Spleen (tissue), 11 donors: ENCODE results near the gene SH3TC2. TPM values are rescaled to one million over a fixed set of nuclear protein-coding genes. Genes with fewer than 3 reads are reported as not detected.

ENCODE experiments used
- DNase-seq: peaks from one replicate; pipeline ENCODE4 v3.0.0-alpha.2; 2020
- H3K27ac ChIP-seq, 8 donors: fragments of 200-600 bp; sonication (generic) in 7 of 8; 1 replicate in 4 of 8; 2 replicates in 4 of 8; pipeline versions ENCODE4 v1.5.0 to v1.8.0; 2016 to 2021; ENCODE audit warnings: inconsistent platforms in 4 of 8, mild to moderate bottlenecking in 4 of 8, moderate library complexity in 1 of 8
- H3K27me3 ChIP-seq, 7 donors: fragments of 200-600 bp; sonication (generic) in 6 of 7; replicated peaks in 1 of 7; 1 replicate in 4 of 7; 2 replicates in 3 of 7; pipeline versions ENCODE4 v1.5.0 to v1.8.0; 2016 to 2021; ENCODE audit warnings: inconsistent platforms in 3 of 7, mild to moderate bottlenecking in 1 of 7
- H3K36me3 ChIP-seq, 6 donors: fragments of 200-600 bp; sonication (generic) in 5 of 6; 1 replicate in 4 of 6; 2 replicates in 2 of 6; pipeline versions ENCODE4 v1.5.0 to v1.8.0; 2016 to 2021; ENCODE audit warnings: inconsistent platforms in 2 of 6
- H3K4me1 ChIP-seq, 6 donors: fragments of 200-600 bp; sonication (generic) in 5 of 6; 1 replicate in 3 of 6; 2 replicates in 3 of 6; pipeline versions ENCODE4 v1.5.0 to v1.8.0; 2016 to 2021; ENCODE audit warnings: inconsistent platforms in 3 of 6
- H3K4me3 ChIP-seq, 8 donors: fragments of 200-600 bp; sonication (generic) in 7 of 8; 1 replicate in 4 of 8; 2 replicates in 4 of 8; pipeline versions ENCODE4 v1.5.0 to v1.8.0; 2016 to 2021; ENCODE audit warnings: inconsistent platforms in 4 of 8, mild to moderate bottlenecking in 4 of 8, moderate library complexity in 2 of 8
- H3K9me3 ChIP-seq, 8 donors: fragments of 200-600 bp; sonication (generic) in 7 of 8; 1 replicate in 4 of 8; 2 replicates in 4 of 8; pipeline versions ENCODE4 v1.5.0 to v1.8.0; 2016 to 2021; ENCODE audit warnings: inconsistent platforms in 4 of 8
- CTCF ChIP-seq, 11 experiments: fragments of 200-600 bp in 7 of 11; fragments of 450-650 bp in 4 of 11; sonication (generic) in 4 of 11; IDR thresholded peaks in 8 of 11; conservative IDR thresholded peaks in 3 of 11; 1 replicate in 7 of 11; 2 replicates in 4 of 11; pipeline versions ENCODE4 v1.4.0 to v1.8.0; 2016 to 2021; ENCODE audit warnings: antibody characterized with exemption in 11 of 11, inconsistent platforms in 4 of 11, mild to moderate bottlenecking in 1 of 11
- POLR2A ChIP-seq, 3 donors: fragments of 450-650 bp; IDR thresholded peaks; one replicate each; pipeline ENCODE4 v1.5.1; 2017; ENCODE audit warnings: antibody characterized with exemption in 3 of 3, mild to moderate bottlenecking in 1 of 3
- POLR2AphosphoS5 ChIP-seq, 3 donors: sonication (generic); formaldehyde crosslinking; IDR thresholded peaks; one replicate each; pipeline ENCODE4 v1.5.1; 2017; ENCODE audit warnings: antibody characterized with exemption in 3 of 3
- WGBS, 5 donors: extraction: QIAGEN DNeasy Blood & Tissue Kit in 3 of 5; methylation state at CpG; one replicate each; pipeline versions ENCODE4 v1.1.5 to v1.1.7; 2013 to 2018; 5-methylcytosine and 5-hydroxymethylcytosine counted together
- intact Hi-C: fragments of 100-400 bp; cut with DNase I; formaldehyde crosslinking; loops from one replicate; pipeline ENCODE4 v1.15.0; 2023; ENCODE audit warnings: low total_unique reads
- polyA plus RNA-seq, 3 donors: library from polyadenylated mRNA; stranded (reverse); fragments of 200-250 nt; gene quantifications; one replicate each; pipeline ENCODE4 v1.2.1, GENCODE V29; 2013
- total RNA-seq, 7 donors: library from RNA; depleted of rRNA in 3 of 7; stranded (reverse); fragments of >200 nt in 3 of 7; fragmentation: NEBNext Ultra II Directional in 4 of 7; extraction: Animal tissue kit (Norgen Biotek cat#: 25700) in 4 of 7; gene quantifications; one replicate each; pipeline versions ENCODE4 v1.1.0 to v1.2.1, GENCODE V29; 2016 to 2021
- donor health status: healthy with polysubstance abuse.
- donor health status: DM: no; HTN: no; CAD: no; lungs with moderate emphysema.
- donor health status: DM: no; HTN: no; CAD: no.
- donor health status: Bipolar disorder and iron deficiency.
- donor health status: healthy.
- donor health status: DM: no; HTN: no; CAD: no.
- donor health status: DM: yes; HTN: yes; CAD: no.

The SH3TC2 gene
- total and polyA plus RNA-seq, 10 donors = 0.02 to 2.8 (median 1.4) TPM

- no peak overlapping the region for H3K27ac ChIP-seq
- no peaks in the 10 kb centered on the region for H3K36me3 ChIP-seq
- DNase-seq = no peak
- H3K9me3 ChIP-seq = no peaks in the 10 kb centered on the region
- H3K4me3 ChIP-seq = no peak overlapping the region
- intact Hi-C loops = no loop called here
- no peaks in the 10 kb centered on the region for H3K27me3 ChIP-seq
- H3K4me1 ChIP-seq = no peaks in the 10 kb centered on the region
- TF ChIP-seq POLR2AphosphoS5 (IDR thresholded peaks at IDR 0.05) = no peak
- no peak for TF ChIP-seq POLR2A (IDR thresholded peaks at IDR 0.05)
- TF ChIP-seq CTCF (IDR thresholded peaks at IDR 0.05 in 8 of 11, conservative IDR thresholded peaks at IDR 0.05 in 3 of 11) = no peak
Observed at GRCh38 chr5:149024943-149025342, 37.9 kb downstream of the SH3TC2 start.

- H3K27ac ChIP-seq = no peak overlapping the region
- no peaks in the 10 kb centered on the region for H3K9me3 ChIP-seq
- H3K36me3 ChIP-seq = no peaks in the 10 kb centered on the region
- 40 to 61% (median 46%) methylated on average over 1 of the region's 1 CpG for WGBS, 5 donors
- no peaks in the 10 kb centered on the region for H3K4me1 ChIP-seq
- TF ChIP-seq CTCF (IDR thresholded peaks at IDR 0.05 in 8 of 11, conservative IDR thresholded peaks at IDR 0.05 in 3 of 11) (no peak), POLR2AphosphoS5 (IDR thresholded peaks at IDR 0.05) (no peak), POLR2A (IDR thresholded peaks at IDR 0.05) (no peak)
- no peaks in the 10 kb centered on the region for H3K27me3 ChIP-seq
- H3K4me3 ChIP-seq = no peak overlapping the region
- intact Hi-C loops = no loop called here
- DNase-seq = no peak
Observed at GRCh38 chr5:149024477-149024876, 38.4 kb downstream of the SH3TC2 start.

GRCh38 chr5:149022200-149022599, 40.7 kb downstream of the SH3TC2 start:
- Histone ChIP-seq H3K9me3 (no peaks in the 10 kb centered on the region), H3K4me3 (no peak overlapping the region), H3K27ac (no peak overlapping the region), H3K36me3 (no peaks in the 10 kb centered on the region), H3K27me3 (no peaks in the 10 kb centered on the region), H3K4me1 (no peaks in the 10 kb centered on the region)
- intact Hi-C loops = no loop called here
- no peak for DNase-seq
- no peak for TF ChIP-seq POLR2AphosphoS5 (IDR thresholded peaks at IDR 0.05)
- TF ChIP-seq CTCF (IDR thresholded peaks at IDR 0.05 in 8 of 11, conservative IDR thresholded peaks at IDR 0.05 in 3 of 11) = no peak
- TF ChIP-seq POLR2A (IDR thresholded peaks at IDR 0.05) = no peak
- 83 to 92% (median 85%) methylated on average over 1 of the region's 1 CpG for WGBS, 5 donors

DNA sequence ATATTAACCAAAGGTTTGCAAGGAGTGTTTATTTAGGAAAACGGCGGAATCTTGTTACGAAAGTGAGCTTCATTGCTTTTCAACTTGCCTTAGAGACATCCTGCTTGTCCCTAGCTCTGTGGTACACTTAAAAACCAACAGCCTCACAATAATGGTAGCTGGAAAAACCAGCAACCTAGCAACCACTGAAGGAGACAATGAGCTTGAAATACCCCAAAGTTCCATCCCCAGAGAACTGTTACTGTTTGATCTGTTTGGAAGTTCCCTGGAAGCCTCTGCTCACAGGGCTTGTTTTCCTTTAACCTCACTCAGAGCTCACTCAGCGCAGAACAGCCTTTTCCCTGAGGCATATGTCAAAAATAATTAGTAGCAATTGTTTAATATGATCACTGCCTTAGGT, 43.2 kb downstream of the SH3TC2 start:
- H3K36me3 ChIP-seq = no peaks in the 10 kb centered on the region
- H3K27me3 ChIP-seq = no peaks in the 10 kb centered on the region
- no peak overlapping the region for H3K4me3 ChIP-seq
- intact Hi-C loops = no loop called here
- WGBS, 5 donors = 82 to 97% (median 89%) methylated on average over 4 of the region's 4 CpGs
- no peak for TF ChIP-seq CTCF (IDR thresholded peaks at IDR 0.05 in 8 of 11, conservative IDR thresholded peaks at IDR 0.05 in 3 of 11)
- TF ChIP-seq POLR2A (IDR thresholded peaks at IDR 0.05) = no peak
- no peak for TF ChIP-seq POLR2AphosphoS5 (IDR thresholded peaks at IDR 0.05)
- DNase-seq = no peak
- H3K4me1 ChIP-seq = no peaks in the 10 kb centered on the region
- no peak overlapping the region for H3K27ac ChIP-seq
- H3K9me3 ChIP-seq = no peaks in the 10 kb centered on the region
